Thyroid gland (tissue), 4 donors: ENCODE measurements around the gene ZNF746. TPM values are rescaled to one million over a fixed set of nuclear protein-coding genes. Genes with fewer than 3 reads are reported as not detected.
A peak's percentile ranks its signal among the peaks of the same experiment; 100 is the strongest.

ENCODE experiments used
- DNase-seq, 2 donors: peaks; one replicate each; pipeline ENCODE4 v3.0.0-alpha.2; 2019
- H3K27ac ChIP-seq, 3 donors: fragments of 200-600 bp; sonication (generic); 1 replicate in 2 of 3; 2 replicates in 1 of 3; pipeline ENCODE4 v1.5.1; 2016 to 2019; ENCODE audit warnings: mild to moderate bottlenecking in 1 of 3, moderate library complexity in 1 of 3
- H3K27me3 ChIP-seq: fragments of 200-600 bp; sonication (generic); one replicate; pipeline ENCODE4 v1.5.1; 2019
- H3K36me3 ChIP-seq, 2 donors: fragments of 200-600 bp; sonication (generic); one replicate each; pipeline ENCODE4 v1.5.1; 2016 to 2019
- H3K4me1 ChIP-seq, 2 donors: fragments of 200-600 bp; sonication (generic); one replicate each; pipeline ENCODE4 v1.5.1; 2017 to 2019
- H3K4me3 ChIP-seq, 3 donors: fragments of 200-600 bp; sonication (generic); replicated peaks in 1 of 3; 1 replicate in 2 of 3; 2 replicates in 1 of 3; pipeline ENCODE4 v1.5.1; 2016; ENCODE audit warnings: mild to moderate bottlenecking in 1 of 3
- H3K9me3 ChIP-seq: fragments of 200-600 bp; sonication (generic); one replicate; pipeline ENCODE4 v1.5.1; 2017
- POLR2A ChIP-seq, 2 donors: fragments of 450-650 bp; IDR thresholded peaks; one replicate each; pipeline ENCODE4 v1.6.1; 2017; ENCODE audit warnings: antibody characterized with exemption in 2 of 2, mild to moderate bottlenecking in 2 of 2, moderate library complexity in 1 of 2
- WGBS, 2 donors: methylation state at CpG; one replicate each; pipeline ENCODE4 v1.1.5; 2017; 5-methylcytosine and 5-hydroxymethylcytosine counted together
- intact Hi-C: fragments of 100-400 bp; cut with DNase I; formaldehyde crosslinking; loops from one replicate; pipeline ENCODE4 v1.15.1; 2023
- total RNA-seq, 4 donors: library from RNA; depleted of rRNA; stranded (reverse); fragments of >200 nt; gene quantifications; one replicate each; pipeline ENCODE4 v1.2.3, GENCODE V29; 2016

ZNF746 gene
- total RNA-seq, 4 donors from 2014 or later: 19.5 to 27.7 (median 24.0) TPM

- H3K36me3 ChIP-seq: no peaks in the 10 kb centered on the region
- H3K4me1 ChIP-seq: peaks cover 9 to 11% of the 10 kb centered on the region in 2 donors
- TF ChIP-seq POLR2A (IDR thresholded peaks at IDR 0.05): no peak
- no peaks in the 10 kb centered on the region for H3K9me3 ChIP-seq
- peak overlapping the region in 2 of 3 donors; percentile 11 to 21 for H3K4me3 ChIP-seq
- peak overlapping the region in 2 of 3 donors; percentile 1 to 22 for H3K27ac ChIP-seq
- peak; percentile 20 to 29 for DNase-seq
- intact Hi-C loops: no loop called here
- no peaks in the 10 kb centered on the region for H3K27me3 ChIP-seq
- WGBS, 2 donors: 17 to 28% methylated on average over 2 to 16 of the region's 35 CpGs
Observed at GRCh38 chr7:149422914-149423301, 74.7 kb downstream of the ZNF746 start.

Other genes with a start within 250 kb of the ZNF746 start
- gene ZNF783, start 235.6 kb downstream of the ZNF746 start, total RNA-seq: 10 to 100 TPM; 11.3 to 18.0 (median 15.1) TPM
- gene ZNF777, start 36.7 kb downstream of the ZNF746 start, total RNA-seq: 10 to 100 TPM in 3 of 4 donors, 1 to 10 TPM in 1; 9.0 to 14.9 (median 12.1) TPM